Femur (tissue), 1 donor: Measurements from ENCODE around the gene BUD13.

Source experiments
- DNase-seq: peaks from one replicate; pipeline ENCODE4 v3.0.0-alpha.2; 2017

BUD13 gene

GRCh38 chr11:116712428-116712827 lies 60.4 kb downstream of the BUD13 start:
- no peak for DNase-seq

GRCh38 chr11:116710762-116711161 lies 62.0 kb downstream of the BUD13 start:
- no peak for DNase-seq

GRCh38 chr11:116710001-116710674 lies 62.6 kb downstream of the BUD13 start:
- no peak for DNase-seq

- DNase-seq: no peak
Observed at GRCh38 chr11:116707746-116708145, 65.0 kb downstream of the BUD13 start.

GRCh38 chr11:116707161-116707629 lies 65.6 kb downstream of the BUD13 start:
- DNase-seq: no peak

GRCh38 chr11:116703421-116703820 lies 69.4 kb downstream of the BUD13 start:
- DNase-seq: no peak

GRCh38 chr11:116702772-116703385 lies 69.9 kb downstream of the BUD13 start:
- DNase-seq: no peak

- no peak for DNase-seq
Observed at GRCh38 chr11:116701876-116702275, 70.9 kb downstream of the BUD13 start.

GRCh38 chr11:116701297-116701801 lies 71.4 kb downstream of the BUD13 start:
- DNase-seq: no peak

- no peak for DNase-seq
Observed at GRCh38 chr11:116700586-116701220, 72.1 kb downstream of the BUD13 start.
